GOT3 (cell line): ENCODE data around the gene RIC8A.
"Not testable (repeated sequence)": the region's sequence is repeated elsewhere in the genome, so short reads cannot be mapped to it uniquely, and the experiment has no call there.

ENCODE experiments used
- DNase-seq: peaks from one replicate; lab custom pipeline; 2025; ENCODE audit warnings: mixed read lengths; lab: John Stamatoyannopoulos, UW

RIC8A gene

GRCh38 chr11:218815-219593 lies 11.5 kb downstream of the RIC8A start:
- no peak for DNase-seq

GRCh38 chr11:220641-221215 lies 13.2 kb downstream of the RIC8A start:
- not testable (repeated sequence) for DNase-seq

- DNase-seq: no peak
Observed at GRCh38 chr11:221539-221938, 14.0 kb downstream of the RIC8A start.

GRCh38 chr11:221998-222789 lies 14.7 kb downstream of the RIC8A start:
- DNase-seq: no peak

GRCh38 chr11:223026-223789 lies 15.7 kb downstream of the RIC8A start:
- no peak for DNase-seq

- no peak for DNase-seq
Observed at GRCh38 chr11:223884-224283, 16.4 kb downstream of the RIC8A start.

- DNase-seq: no peak
Observed at GRCh38 chr11:224424-224823, 16.9 kb downstream of the RIC8A start.

GRCh38 chr11:225734-226453 lies 18.4 kb downstream of the RIC8A start:
- DNase-seq: no peak

GRCh38 chr11:227824-228379 lies 20.4 kb downstream of the RIC8A start:
- DNase-seq: no peak

GRCh38 chr11:230431-230830 lies 22.9 kb downstream of the RIC8A start:
- DNase-seq: no peak

- DNase-seq: no peak
Observed at GRCh38 chr11:232783-233565, 25.5 kb downstream of the RIC8A start.

GRCh38 chr11:235180-235579 lies 27.7 kb downstream of the RIC8A start:
- no peak for DNase-seq

- DNase-seq: no peak
Observed at GRCh38 chr11:235609-235996, 28.1 kb downstream of the RIC8A start.

GRCh38 chr11:235997-236773 lies 28.7 kb downstream of the RIC8A start, which contains the start of gene SIRT3:
Gene SIRT3, minus strand, starts transcription at chr11:236342. Its CDS starts 14 bp downstream, at chr11:236328.
- DNase-seq: peak; percentile 35

GRCh38 chr11:236774-237767 lies 29.6 kb downstream of the RIC8A start, which contains the start of gene PSMD13:
Gene PSMD13, plus strand, starts transcription at chr11:236976. Its CDS starts 74 bp downstream, at chr11:237050.
- no peak for DNase-seq

- DNase-seq: not testable (repeated sequence)
Observed at GRCh38 chr11:238346-238745, 30.8 kb downstream of the RIC8A start.

GRCh38 chr11:240315-240714 lies 32.8 kb downstream of the RIC8A start:
- no peak for DNase-seq

GRCh38 chr11:241634-242033 lies 34.1 kb downstream of the RIC8A start:
- DNase-seq: no peak
